C4-2B (cell line): ENCODE measurements around the gene CFAP69.

Experiments
- H3K27ac ChIP-seq: fragments of 450-650 bp; 2 replicates; pipeline ENCODE4 v1.5.1; 2017
- CTCF ChIP-seq: fragments of 450-650 bp; conservative IDR thresholded peaks from 2 replicates; pipeline ENCODE4 v1.5.1; 2017; ENCODE audit warnings: mild to moderate bottlenecking
- ZFX ChIP-seq: fragments of 450-650 bp; IDR thresholded peaks from 2 replicates; pipeline ENCODE4 v1.6.1; 2017

The CFAP69 gene

GRCh38 chr7:90244909-90245851 is at the start of gene CFAP69:
Gene CFAP69 (plus strand): TSS chr7:90245174. CDS start chr7:90245425, 251 bp downstream.
- H3K27ac ChIP-seq, result peak within 1 kb of the TSS; percentile 78
- TF ChIP-seq CTCF, result peak; percentile 30
- 0 out of 2 replicates have a peak, but pooled peaks have one; percentile 31 for TF ChIP-seq ZFX

DNA sequence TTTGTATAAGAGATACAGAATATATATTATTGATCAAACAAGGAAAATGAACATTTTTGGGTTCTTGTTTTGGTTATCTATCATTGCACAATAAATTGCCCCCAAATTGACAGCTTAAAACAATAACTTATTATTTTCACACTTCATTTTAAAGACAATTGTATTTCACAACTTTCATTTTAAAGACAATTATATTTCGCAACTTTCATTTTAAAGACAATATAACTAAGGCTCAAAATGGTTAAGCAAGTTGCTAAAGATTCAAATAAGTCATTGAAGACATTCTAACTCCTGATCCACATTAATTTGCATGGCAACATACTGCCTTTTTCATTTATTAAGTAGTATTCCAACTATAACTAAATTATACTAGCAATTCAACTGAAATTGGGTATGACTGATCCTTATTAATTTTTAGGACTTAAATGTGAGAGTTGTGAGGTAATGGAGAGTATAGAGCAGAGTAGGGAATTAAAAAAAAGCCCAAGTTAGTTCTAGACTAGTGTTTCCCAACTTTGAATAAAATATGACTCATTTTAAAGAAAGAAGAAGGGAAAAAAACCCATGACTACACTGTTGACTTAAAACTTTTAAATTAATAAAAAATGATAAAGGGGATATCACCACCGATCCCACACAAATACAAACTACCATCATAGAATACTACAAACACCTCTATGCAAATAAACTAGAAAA is 43.3 kb upstream of the CFAP69 start:
- TF ChIP-seq CTCF (no peak), ZFX (no peak)
- H3K27ac ChIP-seq, result no peak overlapping the region

DNA sequence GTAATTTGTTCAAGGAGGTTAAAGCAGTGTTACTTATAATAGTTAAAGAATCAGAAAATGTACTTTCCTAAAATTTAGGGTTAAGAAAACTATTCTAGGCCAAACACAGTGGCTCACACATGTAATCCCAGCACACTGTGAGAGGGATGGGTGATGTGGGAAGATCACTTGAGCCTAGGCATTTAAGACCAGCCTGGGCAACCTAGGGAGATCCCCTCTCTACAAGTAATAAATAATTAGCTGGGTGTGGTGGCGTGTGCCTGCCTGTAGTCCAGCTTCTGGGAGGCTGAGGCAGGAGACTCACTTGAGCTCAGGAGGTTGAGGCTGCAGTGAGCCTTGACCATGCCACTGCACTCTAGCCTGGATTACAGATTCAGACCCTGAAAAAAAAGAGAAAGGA is 37.0 kb upstream of the CFAP69 start:
- H3K27ac ChIP-seq, result no peak overlapping the region
- TF ChIP-seq ZFX (no peak), CTCF (no peak)

- TF ChIP-seq ZFX, result no peak
- TF ChIP-seq CTCF, result no peak
- no peak overlapping the region for H3K27ac ChIP-seq
Observed at GRCh38 chr7:90209776-90210175, 35.2 kb upstream of the CFAP69 start.

- H3K27ac ChIP-seq, result peak overlapping the region; percentile 100
- no peak for TF ChIP-seq CTCF
- TF ChIP-seq ZFX, result no peak
Observed at GRCh38 chr7:90210475-90210874, 34.5 kb upstream of the CFAP69 start.

GRCh38 chr7:90210981-90211380 is 34.0 kb upstream of the CFAP69 start:
- H3K27ac ChIP-seq, result peak overlapping the region; percentile 100
- TF ChIP-seq CTCF (no peak), ZFX (no peak)
